Measurements from ENCODE around the gene BIVM.

BIVM gene

DNA sequence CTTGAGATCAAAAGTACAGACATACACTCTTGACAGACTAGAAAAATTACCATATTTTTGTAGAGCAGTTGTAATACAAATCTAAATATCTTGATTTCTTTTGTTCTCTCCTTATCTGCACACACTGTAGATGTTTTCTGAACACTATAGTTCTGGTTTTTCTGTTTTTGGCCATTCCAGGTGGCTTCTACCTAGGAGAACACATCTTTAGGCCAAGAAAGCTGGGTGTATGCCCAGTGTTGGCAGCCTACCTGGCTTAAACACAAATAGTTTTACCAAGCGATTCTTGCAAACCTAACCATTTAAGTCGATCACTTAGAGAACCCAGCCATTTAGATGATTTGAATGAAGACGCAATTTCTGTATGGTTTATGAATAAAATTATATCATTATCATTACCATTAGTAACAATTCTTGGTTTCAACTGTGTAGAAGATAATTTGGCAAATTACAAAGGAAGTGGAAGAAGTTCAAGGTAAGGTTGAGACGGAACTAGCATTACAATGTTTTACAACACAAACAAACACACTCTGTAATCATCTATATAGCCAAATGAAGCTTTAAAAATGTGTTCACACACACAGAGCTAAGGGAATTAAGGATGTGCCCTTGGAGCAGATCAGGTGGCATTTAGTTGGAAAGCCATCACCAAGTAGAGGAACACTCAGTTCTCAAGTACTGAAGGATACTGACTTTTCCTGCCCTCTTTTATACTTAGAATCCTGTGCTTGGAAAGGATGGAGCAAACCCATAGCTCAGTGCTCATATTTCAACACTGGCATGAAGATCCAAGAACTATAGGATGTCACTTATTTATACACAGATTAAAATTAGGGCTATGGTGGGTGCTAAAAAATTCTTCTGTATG lies 83.1 kb downstream of the BIVM start:
- DNase-seq (ENCODE audit: low spot score) = no peak
